ENCODE measurements around the gene PDAP1. TPM values are rescaled to one million over a fixed set of nuclear protein-coding genes. Genes with fewer than 3 reads are reported as not detected.

The PDAP1 gene
- total and polyA plus RNA-seq, 2 experiments from 2014 or later, result 81.0 to 181 TPM

DNA sequence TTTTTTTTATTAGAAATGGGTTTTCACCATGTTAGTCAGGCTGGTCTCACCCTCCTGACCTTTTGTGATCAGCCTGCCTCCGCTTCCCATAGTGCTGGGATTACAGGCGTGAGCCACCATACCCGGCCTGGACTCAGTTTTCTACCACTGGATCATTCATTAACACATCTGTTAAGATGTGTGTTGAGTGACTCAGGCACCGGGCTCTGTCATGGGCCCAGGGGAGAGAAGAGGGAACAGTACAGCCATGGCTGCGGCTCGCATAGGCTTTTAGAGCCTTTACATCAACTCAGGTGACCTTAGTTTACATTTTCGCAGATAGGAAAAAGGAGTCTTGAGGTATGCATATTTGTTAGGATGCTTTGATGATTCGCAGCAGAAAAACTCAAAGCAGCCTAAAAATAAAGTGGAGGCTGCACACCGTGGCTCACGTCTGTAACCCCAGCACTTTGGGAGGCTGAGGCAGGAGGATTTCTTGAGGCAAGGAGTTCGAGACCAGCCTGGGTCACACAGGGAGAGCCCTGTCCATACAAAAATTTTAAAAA lies 36.9 kb downstream of the PDAP1 start:
- H3K9me3 ChIP-seq (ENCODE audit: low read depth), result no peaks in the 10 kb centered on the region
- no peak overlapping the region for H3K27ac ChIP-seq
- H3K4me3 ChIP-seq, result no peak overlapping the region
- TF ChIP-seq, protein P1, sequence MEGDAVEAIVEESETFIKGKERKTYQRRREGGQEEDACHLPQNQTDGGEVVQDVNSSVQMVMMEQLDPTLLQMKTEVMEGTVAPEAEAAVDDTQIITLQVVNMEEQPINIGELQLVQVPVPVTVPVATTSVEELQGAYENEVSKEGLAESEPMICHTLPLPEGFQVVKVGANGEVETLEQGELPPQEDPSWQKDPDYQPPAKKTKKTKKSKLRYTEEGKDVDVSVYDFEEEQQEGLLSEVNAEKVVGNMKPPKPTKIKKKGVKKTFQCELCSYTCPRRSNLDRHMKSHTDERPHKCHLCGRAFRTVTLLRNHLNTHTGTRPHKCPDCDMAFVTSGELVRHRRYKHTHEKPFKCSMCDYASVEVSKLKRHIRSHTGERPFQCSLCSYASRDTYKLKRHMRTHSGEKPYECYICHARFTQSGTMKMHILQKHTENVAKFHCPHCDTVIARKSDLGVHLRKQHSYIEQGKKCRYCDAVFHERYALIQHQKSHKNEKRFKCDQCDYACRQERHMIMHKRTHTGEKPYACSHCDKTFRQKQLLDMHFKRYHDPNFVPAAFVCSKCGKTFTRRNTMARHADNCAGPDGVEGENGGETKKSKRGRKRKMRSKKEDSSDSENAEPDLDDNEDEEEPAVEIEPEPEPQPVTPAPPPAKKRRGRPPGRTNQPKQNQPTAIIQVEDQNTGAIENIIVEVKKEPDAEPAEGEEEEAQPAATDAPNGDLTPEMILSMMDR (IDR thresholded peaks at IDR 0.05; ENCODE audit: low read depth, low read length), result no peak
- H3K4me1 ChIP-seq (ENCODE audit: low read depth), result peaks cover 9% of the 10 kb centered on the region
- no peak for DNase-seq (ENCODE audit: low read depth in 1 of 2, low spot score in 1 of 2)
- H3K36me3 ChIP-seq, result peaks cover 12% of the 10 kb centered on the region
- no peaks in the 10 kb centered on the region for H3K27me3 ChIP-seq

DNA sequence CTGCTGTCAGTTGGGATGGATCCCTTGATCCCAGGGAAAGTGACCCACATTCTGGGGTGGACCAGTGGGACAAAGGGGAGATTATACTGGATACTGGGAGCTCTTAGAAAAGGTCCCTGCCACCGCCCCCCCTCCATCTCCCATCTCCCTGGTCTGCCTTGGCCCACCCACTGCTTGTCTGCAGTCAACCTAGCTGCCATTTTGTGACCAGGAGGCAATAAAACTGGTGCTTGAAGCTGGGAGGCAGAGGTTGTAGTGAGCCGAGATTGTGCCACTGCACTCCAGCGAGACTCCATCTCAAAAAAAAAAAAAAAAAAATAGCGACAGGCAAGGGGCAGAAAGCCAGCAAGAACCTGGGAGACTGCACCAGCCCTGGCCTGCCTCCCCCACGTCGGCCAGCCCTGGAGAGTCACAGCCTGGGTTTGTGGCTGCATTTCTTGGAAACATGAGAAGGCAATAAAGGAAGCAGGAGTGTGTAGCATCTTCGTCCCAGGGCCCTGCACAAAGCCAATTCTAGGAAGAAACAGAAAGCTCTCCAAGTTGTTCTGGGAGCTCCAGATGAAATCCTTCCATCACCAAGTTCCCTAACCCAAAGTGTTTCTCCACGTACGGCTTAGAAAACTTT lies 38.5 kb downstream of the PDAP1 start:
- Histone ChIP-seq H3K4me3 (no peak overlapping the region), H3K36me3 (peaks cover 25% of the 10 kb centered on the region), H3K9me3 (ENCODE audit: low read depth) (no peaks in the 10 kb centered on the region), H3K27ac (no peak overlapping the region), H3K27me3 (no peaks in the 10 kb centered on the region), H3K4me1 (ENCODE audit: low read depth) (peaks cover 9% of the 10 kb centered on the region)
- TF ChIP-seq, protein P1 (IDR thresholded peaks at IDR 0.05; ENCODE audit: low read depth, low read length), result no peak
- DNase-seq (ENCODE audit: low read depth in 1 of 2, low spot score in 1 of 2), result peak in 1 of 2 donors; percentile 66

DNA sequence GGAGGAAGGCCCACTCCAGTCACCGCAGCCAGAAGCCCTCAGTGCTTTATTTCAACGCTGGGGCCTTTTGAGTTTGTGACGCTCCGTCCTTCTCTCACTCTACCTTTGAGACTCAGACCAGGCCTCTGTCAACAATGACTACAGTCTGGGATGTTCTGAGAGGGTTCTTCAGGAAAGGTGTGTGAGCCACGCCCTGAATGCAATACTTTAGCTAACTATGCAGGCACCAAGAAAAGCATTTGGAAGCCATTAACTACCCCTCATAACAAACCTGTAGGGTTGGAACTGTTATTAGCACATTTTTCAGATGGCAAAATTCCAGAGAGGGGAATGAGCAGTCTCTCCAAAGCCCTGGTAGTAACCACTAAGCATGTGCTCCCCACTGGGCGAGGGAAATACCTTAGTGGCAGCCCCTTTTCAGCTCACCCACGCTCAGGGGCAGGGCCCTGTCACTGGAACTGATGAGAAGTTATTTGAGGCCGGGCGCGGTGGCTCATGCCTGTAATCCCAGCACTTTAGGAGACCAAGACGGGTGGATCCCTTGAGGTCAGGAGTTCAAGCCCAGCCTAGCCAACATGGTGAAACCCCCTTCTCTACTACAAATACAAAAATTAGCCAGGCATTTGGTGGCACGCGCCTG lies 39.5 kb downstream of the PDAP1 start:
- no peak overlapping the region for H3K27ac ChIP-seq
- TF ChIP-seq, protein P1 (IDR thresholded peaks at IDR 0.05; ENCODE audit: low read depth, low read length), result no peak
- H3K9me3 ChIP-seq (ENCODE audit: low read depth), result no peaks in the 10 kb centered on the region
- H3K27me3 ChIP-seq, result no peaks in the 10 kb centered on the region
- DNase-seq (ENCODE audit: low read depth in 1 of 2, low spot score in 1 of 2), result no peak
- H3K36me3 ChIP-seq, result peaks cover 33% of the 10 kb centered on the region
- H3K4me1 ChIP-seq (ENCODE audit: low read depth), result peaks cover 9% of the 10 kb centered on the region
- no peak overlapping the region for H3K4me3 ChIP-seq

DNA sequence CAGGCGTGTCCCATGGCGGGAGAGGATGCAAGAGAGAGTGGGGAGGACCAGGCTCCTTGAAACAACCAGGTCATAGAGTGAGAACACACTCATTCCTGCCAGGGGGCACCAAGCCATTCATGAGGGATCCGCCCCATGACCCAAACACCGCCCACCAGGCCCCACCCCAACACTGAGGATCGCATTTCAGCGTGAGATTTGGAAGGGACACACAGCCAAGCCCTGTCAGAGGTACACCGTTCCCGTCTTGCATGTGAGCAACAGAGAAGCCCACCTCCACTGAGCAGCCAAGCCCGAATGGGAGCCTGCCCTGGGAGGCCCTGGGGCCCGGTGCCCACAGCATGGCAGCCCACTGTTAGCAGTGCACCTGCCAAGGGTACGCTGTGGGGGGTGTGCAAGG lies 41.8 kb downstream of the PDAP1 start:
- no peak overlapping the region for H3K27ac ChIP-seq
- no peaks in the 10 kb centered on the region for H3K9me3 ChIP-seq (ENCODE audit: low read depth)
- H3K4me1 ChIP-seq (ENCODE audit: low read depth), result no peaks in the 10 kb centered on the region
- H3K27me3 ChIP-seq, result no peaks in the 10 kb centered on the region
- TF ChIP-seq, protein P1 (IDR thresholded peaks at IDR 0.05; ENCODE audit: low read depth, low read length), result no peak
- H3K36me3 ChIP-seq, result peaks cover 44% of the 10 kb centered on the region
- H3K4me3 ChIP-seq, result no peak overlapping the region
- DNase-seq (ENCODE audit: low read depth in 1 of 2, low spot score in 1 of 2), result no peak

DNA sequence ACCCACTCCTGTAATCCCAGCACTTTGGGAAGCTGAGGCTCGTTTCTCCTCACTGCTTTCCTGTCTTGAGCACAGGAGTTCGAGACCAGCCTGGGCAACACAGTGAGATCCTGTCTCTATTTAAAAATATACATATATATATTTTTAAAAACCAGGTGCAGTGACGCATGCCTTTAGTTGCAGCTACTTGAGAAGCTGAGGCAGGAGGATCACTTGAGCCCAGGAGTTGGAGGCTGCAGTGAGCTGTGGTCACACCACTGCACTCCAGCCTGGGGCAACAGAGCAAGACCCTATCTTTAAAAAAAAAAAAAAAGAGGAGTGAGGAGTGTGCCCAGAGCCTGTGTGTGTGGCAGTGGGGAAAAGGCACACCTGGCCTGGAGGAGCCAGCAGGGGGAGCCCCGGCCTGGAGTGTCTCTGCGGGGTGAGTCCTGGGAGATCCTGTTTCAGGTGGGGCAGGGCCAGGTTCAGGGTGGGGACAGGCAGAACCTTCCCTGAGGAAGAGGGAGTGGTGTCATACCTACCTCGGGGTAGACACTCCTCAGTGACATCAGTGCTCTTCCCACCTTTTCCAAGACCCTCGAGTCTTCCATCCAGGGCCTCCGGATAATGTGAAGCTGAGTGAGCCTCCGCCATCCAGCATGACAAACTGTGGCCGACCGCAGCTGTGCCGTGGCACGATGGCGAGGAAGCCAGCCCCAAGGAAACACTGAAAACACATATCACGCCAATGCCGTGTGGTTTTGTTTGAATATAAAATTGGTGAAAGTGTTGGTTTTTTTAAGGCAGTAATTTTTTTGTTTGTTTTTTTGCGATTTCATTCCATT lies 42.9 kb downstream of the PDAP1 start:
- H3K4me1 ChIP-seq (ENCODE audit: low read depth), result no peaks in the 10 kb centered on the region
- TF ChIP-seq, protein P1 (IDR thresholded peaks at IDR 0.05; ENCODE audit: low read depth, low read length), result peak; percentile 50
- peak in 1 of 2 donors; percentile 20 for DNase-seq (ENCODE audit: low read depth in 1 of 2, low spot score in 1 of 2)
- H3K4me3 ChIP-seq, result no peak overlapping the region
- no peaks in the 10 kb centered on the region for H3K27me3 ChIP-seq
- no peak overlapping the region for H3K27ac ChIP-seq
- H3K9me3 ChIP-seq (ENCODE audit: low read depth), result no peaks in the 10 kb centered on the region
- H3K36me3 ChIP-seq, result peaks cover 45% of the 10 kb centered on the region
